ENCODE data around the gene DSCAM.

Gene DSCAM

GRCh38 chr21:40433538-40433937, 413.4 kb downstream of the DSCAM start:
- DNase-seq, result no peak

DNA sequence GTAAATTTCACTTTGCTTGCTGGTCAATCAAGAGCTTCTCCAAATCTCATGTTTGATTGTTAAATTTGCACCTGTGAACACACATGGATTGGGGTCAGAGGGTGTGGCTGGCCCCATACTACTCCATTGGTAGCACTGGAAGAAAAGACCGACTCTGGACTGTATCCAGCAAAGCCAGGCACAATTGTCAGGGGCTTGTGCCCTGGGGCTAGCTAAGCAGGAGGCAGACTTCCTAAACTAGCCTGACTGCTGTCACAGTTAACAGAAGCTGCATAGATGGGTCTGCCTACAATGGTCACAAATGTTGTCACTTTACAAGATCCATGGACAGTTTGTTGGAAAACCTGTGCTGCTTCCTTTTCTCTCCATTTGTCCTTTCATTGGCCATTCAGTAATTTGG, 421.0 kb downstream of the DSCAM start:
- no peak for DNase-seq

DNA sequence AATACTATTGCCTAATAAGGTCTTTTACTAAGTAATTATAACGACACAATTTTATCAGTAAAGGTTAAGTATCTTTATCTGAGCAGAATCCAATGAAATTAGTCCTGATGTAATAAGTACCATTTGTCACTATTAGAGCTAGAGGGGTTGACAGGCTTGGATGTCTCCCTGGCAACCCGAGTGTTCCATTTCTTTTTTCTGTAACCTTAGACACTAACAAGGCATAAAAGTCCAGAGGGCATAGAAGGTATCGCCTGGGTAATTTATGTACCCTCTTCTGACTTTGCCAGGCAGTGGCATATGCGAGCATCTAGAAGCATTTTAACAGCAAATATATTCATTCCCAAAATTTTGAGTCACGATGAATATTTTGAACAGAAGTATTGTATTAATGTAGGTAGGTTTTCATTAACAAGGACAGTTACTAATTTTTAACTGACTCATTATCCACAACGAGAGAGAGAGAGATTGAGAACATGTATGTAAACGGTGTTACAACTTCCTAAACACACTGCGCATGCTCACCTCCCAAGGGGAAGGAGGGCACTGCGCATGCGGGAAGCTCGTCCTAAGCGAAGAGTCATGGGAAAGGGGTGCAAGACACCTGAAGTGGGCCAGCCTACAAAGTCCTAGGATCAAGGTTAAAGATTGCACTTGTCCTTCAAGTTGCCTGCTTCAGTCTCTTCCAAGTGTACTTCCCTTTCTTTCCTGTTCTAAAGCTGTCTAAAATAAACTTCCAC, 423.9 kb downstream of the DSCAM start:
- no peak for DNase-seq

- DNase-seq, result no peak
Measured at GRCh38 chr21:40421121-40421520, 425.8 kb downstream of the DSCAM start.

DNA sequence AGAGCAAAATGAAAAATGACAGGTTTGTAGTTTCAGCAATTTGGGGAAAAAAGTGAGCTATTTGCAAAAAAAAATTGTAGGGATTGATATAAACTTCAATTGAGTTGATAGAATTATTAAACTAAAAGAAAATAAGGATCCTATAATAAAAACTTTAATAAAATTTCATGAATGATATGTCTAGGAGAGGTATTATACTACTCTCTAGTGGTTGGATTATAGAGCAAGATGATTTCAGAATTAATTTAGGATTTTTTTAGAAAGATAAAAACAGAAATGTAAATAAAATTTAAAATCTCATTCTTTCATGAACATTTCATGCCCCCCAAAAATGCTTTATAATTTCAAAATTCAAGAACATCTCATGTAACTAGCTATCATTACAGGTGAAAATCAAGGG, 430.4 kb downstream of the DSCAM start:
- no peak for DNase-seq

- DNase-seq, result no peak
Measured at GRCh38 chr21:40408561-40408960, 438.4 kb downstream of the DSCAM start.

DNA sequence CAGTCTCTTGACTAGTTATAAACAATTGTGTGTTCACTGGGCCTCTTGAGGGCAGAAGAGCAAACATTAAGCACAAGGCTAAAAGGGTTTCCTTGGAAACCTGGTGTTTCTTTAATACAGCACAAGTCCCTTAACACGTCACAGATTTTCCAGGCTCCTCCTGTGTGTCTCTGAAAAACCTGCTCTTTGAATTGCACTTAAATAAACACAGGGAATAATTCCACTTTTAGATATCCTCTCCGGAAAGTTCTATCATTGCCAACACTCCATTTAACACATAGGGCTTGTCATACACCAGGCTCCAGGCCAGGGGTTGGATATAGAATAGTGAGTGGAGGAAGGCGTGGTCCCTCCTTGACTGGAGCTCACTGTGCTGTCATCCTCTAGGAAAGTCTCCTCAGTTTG, 442.6 kb downstream of the DSCAM start:
- no peak for DNase-seq

DNA sequence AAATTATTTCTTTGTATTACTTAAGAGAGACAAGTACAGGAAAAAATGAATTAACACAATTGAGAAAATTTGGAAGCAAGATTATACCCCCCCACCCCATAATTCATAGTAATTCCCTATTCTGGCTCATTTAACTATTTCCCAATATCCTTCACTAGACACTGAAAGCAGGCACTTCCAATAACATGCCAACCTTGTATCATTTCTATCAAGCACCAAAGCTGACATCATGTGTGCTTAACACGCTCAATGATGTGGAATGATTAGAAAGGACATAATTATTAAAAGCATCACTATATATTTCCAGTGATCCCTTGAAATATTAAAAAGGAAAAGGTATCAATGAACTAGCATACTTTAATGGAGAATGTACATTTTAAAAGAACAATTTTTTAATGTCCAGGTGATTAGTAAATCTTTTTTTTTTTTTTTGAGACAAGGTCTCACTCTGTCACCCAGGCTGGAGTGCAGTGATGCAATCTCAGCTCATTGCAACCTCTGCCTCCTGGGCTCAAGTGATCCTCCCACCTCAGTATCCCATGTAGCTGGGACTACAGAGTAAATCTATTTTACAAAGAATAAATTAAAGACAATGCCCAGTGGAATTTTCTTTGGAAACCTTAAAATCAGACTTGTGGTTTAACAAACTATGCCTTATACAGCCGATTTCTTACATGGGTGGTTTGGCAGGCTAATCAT, 443.9 kb downstream of the DSCAM start:
- DNase-seq, result no peak

GRCh38 chr21:40395732-40396131, 451.2 kb downstream of the DSCAM start:
- no peak for DNase-seq

GRCh38 chr21:40393066-40393465, 453.9 kb downstream of the DSCAM start:
- DNase-seq, result no peak

DNA sequence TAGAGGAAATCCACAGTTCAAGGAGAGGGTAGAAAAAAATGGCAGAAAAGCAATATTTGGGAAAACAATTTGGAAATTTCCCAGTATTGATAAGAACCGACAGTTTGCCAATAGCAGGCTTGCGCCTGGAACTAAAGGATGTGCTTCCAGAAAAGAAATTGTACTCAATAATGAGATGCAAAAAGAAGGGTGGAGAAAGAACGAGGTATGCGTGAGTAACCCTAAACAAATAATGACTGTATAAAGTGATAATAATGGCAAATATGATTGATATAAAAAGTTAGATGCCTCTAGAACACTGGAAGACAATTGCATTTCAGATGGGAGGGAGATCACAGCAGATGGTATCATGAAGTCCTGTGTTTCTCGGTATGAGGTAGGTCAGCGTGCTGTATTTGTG, 458.9 kb downstream of the DSCAM start:
- no peak for DNase-seq

DNA sequence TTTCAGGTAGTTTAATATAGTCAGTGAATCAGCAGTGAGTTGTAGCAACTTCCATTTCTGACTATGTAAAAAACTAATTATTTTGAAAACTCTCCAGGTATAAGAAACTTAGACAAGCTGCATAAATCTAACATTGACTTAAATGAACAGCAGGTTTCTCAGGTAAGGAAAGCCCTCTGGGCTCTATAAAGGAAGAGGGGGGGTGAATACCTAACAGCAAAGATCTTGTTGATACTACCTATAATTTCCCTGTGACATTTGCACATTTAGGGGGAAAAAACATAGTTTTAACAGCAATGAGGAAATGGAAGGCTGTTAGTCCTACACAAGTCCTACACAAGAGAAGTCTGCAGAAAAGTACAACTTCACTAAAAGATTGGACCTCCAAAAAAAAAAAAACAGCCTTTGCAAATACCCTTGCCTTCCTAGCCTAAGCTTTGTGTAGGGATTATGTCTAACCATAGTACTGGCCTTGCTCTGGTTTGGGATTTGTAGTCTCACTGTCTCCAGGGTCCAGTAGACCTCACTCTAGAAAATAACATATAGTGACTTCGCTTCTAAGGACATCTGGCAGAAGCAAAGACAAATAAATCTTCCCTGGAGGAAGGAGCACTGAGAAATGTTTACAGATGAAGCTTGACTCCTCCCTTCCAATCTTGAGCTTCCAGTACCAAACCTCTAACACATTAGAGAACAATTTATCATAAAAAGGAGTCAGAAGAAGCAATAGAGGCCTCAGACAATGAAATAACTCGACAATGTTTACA, 459.8 kb downstream of the DSCAM start:
- no peak for DNase-seq

DNA sequence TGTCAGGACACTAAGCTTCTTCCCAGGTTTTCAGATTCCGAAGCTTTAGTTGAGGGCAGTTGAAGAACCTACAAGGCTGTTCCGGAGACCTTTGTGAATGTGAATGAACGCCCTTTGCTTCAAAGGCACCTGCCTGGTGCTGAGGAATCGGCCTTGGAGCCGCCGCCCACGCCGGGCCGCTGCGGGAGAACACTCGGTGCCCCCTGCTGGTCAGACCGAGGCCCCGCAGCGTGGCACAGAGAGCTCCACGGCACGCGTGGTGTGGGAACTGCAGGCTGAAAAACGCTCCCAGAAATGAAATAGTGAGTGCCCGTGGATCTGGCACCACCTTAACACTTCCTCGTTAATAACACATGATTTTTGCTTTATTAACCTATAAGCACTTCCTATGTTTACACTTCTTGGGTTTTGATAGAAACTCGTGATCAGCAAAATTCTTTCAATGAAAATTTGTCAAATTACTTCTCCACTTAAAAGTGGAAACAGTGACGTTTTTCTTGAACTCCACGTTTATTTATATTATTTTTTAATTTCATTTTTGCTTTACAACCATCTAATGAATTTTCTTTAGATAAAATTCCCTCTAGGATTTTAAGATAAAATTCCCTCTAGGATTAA, 460.6 kb downstream of the DSCAM start:
- DNase-seq, result no peak

- DNase-seq, result no peak
Measured at GRCh38 chr21:40385883-40386282, 461.1 kb downstream of the DSCAM start.

GRCh38 chr21:40383951-40384350, 463.0 kb downstream of the DSCAM start:
- DNase-seq, result no peak

GRCh38 chr21:40381111-40381510, 465.8 kb downstream of the DSCAM start:
- DNase-seq, result no peak

GRCh38 chr21:40379881-40380810, 466.8 kb downstream of the DSCAM start:
- no peak for DNase-seq

DNA sequence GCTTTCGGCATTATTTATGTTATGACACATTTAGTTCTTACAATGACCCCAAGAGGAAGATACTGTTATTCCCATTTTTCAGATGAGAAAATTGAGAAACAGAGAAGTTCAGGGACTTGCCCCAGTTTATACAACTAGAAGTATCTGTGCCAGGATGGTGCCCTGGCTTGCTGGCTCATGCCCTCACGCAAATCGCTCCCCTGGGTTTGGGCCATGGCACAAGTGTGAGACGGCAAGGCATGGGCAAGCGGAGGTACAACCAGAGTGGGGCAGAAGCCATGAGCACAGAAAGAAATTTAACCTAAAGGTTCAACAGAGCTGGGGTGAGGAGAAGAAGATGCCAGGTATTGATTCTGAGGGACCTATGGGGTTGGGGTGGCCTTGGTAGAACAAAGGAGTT, 469.8 kb downstream of the DSCAM start:
- DNase-seq, result no peak

DNA sequence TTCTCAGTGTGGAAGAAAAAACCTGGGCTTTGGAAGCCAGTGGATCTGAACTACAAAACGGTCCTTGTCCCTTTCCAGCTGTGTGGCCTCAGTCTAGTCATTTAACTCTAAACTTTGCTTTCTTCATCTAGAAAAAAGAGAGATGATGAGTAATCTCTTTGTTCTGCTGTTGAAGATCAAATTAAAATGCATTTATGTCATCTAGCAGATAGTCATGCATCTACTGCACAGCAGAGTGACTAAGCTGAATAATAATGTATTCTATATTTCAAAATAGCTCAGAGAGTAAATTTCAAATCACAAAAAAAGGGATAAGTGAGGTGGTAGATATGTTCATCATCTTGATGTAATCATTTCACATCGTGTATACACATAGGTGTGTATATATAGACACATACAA, 473.2 kb downstream of the DSCAM start:
- no peak for DNase-seq

GRCh38 chr21:40372506-40372905, 474.5 kb downstream of the DSCAM start:
- no peak for DNase-seq

DNA sequence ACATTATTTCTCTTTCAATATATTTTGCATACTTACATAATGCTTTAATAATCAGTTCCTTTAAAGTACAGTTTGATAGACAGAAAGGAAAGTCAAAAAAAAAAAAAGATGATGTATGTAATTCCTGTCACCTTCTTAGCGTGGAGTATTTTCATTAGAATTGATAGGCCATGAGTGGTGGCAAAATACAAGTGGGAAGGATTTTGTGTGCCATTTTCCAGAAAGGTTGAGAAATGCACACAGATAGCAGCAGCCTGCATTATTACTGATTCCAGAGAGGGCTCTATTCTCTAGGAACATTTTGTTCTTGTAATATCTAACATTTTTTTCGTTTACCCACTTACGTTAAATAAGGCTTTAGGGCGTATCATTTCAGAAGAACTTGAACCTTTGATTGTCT, 475.6 kb downstream of the DSCAM start:
- no peak for DNase-seq

GRCh38 chr21:40356644-40357043, 490.3 kb downstream of the DSCAM start:
- DNase-seq, result no peak

Measured in SIG-M5 (cell line).